ENCODE data around the gene BCAS3.

BCAS3 gene

GRCh38 chr17:60676758-60677307, 818 bp upstream of the BCAS3 start:
- no peak overlapping the region for H3K9ac ChIP-seq (ENCODE audit: low read length)
- no peaks in the 10 kb centered on the region for H3K36me3 ChIP-seq (replicated peaks; ENCODE audit: low read depth, low read length)
- H4K20me1 ChIP-seq (ENCODE audit: insufficient read depth, low read length) = no peaks in the 10 kb centered on the region
- no peak for TF ChIP-seq EZH2phosphoT487 (IDR thresholded peaks at IDR 0.05; ENCODE audit: low read depth)
- TF ChIP-seq CTCF (IDR thresholded peaks at IDR 0.05; ENCODE audit: low read depth, low read length) = no peak
- H3K9me3 ChIP-seq (ENCODE audit: insufficient read depth, low read length) = no peaks in the 10 kb centered on the region
- H3K27me3 ChIP-seq (ENCODE audit: low read depth, low read length) = no peaks in the 10 kb centered on the region; the same call in 1 of the 2 replicates
- H3K4me1 ChIP-seq (ENCODE audit: low read length) = peaks cover 6% of the 10 kb centered on the region
- peak overlapping the region; percentile 56 for H2AFZ ChIP-seq (ENCODE audit: low read depth, low read length)
- H3K4me2 ChIP-seq (ENCODE audit: low read length) = peak overlapping the region; percentile 79
- H3K79me2 ChIP-seq (ENCODE audit: low read length) = no peaks in the 10 kb centered on the region
- H3K4me3 ChIP-seq (ENCODE audit: low read length) = peak overlapping the region; percentile 82
- H3K27ac ChIP-seq (ENCODE audit: low read length) = no peak overlapping the region

DNA sequence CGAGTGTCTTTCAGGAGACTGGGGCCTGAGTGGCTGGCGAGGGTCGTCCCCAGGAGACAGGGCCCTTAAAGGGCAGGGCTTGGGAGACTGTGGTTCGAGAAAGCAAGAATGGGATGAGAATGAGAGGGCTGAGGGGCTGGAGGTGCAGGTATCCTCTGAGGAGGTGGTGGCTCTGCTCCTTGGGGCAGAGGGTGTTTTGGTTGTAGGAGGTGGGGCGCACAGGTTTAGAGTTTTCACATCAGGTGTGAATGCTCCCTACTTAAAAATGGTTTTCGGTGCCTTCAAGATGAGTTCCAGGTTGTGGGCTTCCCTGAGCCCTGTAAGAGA, 430 bp downstream of the BCAS3 start:
- H3K27ac ChIP-seq (ENCODE audit: low read length) = no peak overlapping the region
- H3K9ac ChIP-seq (ENCODE audit: low read length) = peak overlapping the region; percentile 70
- no peaks in the 10 kb centered on the region for H4K20me1 ChIP-seq (ENCODE audit: insufficient read depth, low read length)
- peaks cover 6% of the 10 kb centered on the region for H3K4me1 ChIP-seq (ENCODE audit: low read length)
- H3K4me3 ChIP-seq (ENCODE audit: low read length) = peak overlapping the region; percentile 82
- H3K27me3 ChIP-seq (ENCODE audit: low read depth, low read length) = no peaks in the 10 kb centered on the region; the same call in 1 of the 2 replicates
- peak overlapping the region; percentile 98 for H2AFZ ChIP-seq (ENCODE audit: low read depth, low read length)
- H3K36me3 ChIP-seq (replicated peaks; ENCODE audit: low read depth, low read length) = no peaks in the 10 kb centered on the region
- H3K9me3 ChIP-seq (ENCODE audit: insufficient read depth, low read length) = no peaks in the 10 kb centered on the region
- peak overlapping the region; percentile 94 for H3K4me2 ChIP-seq (ENCODE audit: low read length)
- no peak for TF ChIP-seq EZH2phosphoT487 (IDR thresholded peaks at IDR 0.05; ENCODE audit: low read depth)
- no peak for TF ChIP-seq CTCF (IDR thresholded peaks at IDR 0.05; ENCODE audit: low read depth, low read length)
- no peaks in the 10 kb centered on the region for H3K79me2 ChIP-seq (ENCODE audit: low read length)

GRCh38 chr17:60679287-60679686, 1.6 kb downstream of the BCAS3 start:
- no peaks in the 10 kb centered on the region for H3K9me3 ChIP-seq (ENCODE audit: insufficient read depth, low read length)
- H3K27me3 ChIP-seq (ENCODE audit: low read depth, low read length) = no peaks in the 10 kb centered on the region; the same call in 1 of the 2 replicates
- no peaks in the 10 kb centered on the region for H3K36me3 ChIP-seq (replicated peaks; ENCODE audit: low read depth, low read length)
- H4K20me1 ChIP-seq (ENCODE audit: insufficient read depth, low read length) = no peaks in the 10 kb centered on the region
- H2AFZ ChIP-seq (ENCODE audit: low read depth, low read length) = no peak overlapping the region
- no peaks in the 10 kb centered on the region for H3K79me2 ChIP-seq (ENCODE audit: low read length)
- no peak overlapping the region for H3K4me2 ChIP-seq (ENCODE audit: low read length)
- TF ChIP-seq EZH2phosphoT487 (IDR thresholded peaks at IDR 0.05; ENCODE audit: low read depth) (no peak), CTCF (IDR thresholded peaks at IDR 0.05; ENCODE audit: low read depth, low read length) (no peak)
- H3K4me1 ChIP-seq (ENCODE audit: low read length) = peaks cover 6% of the 10 kb centered on the region
- H3K9ac ChIP-seq (ENCODE audit: low read length) = no peak overlapping the region
- no peak overlapping the region for H3K4me3 ChIP-seq (ENCODE audit: low read length)
- H3K27ac ChIP-seq (ENCODE audit: low read length) = no peak overlapping the region

GRCh38 chr17:60680754-60681153, 3.1 kb downstream of the BCAS3 start:
- Histone ChIP-seq H3K27ac (ENCODE audit: low read length) (no peak overlapping the region), H3K9me3 (ENCODE audit: insufficient read depth, low read length) (no peaks in the 10 kb centered on the region), H3K27me3 (ENCODE audit: low read depth, low read length) (no peaks in the 10 kb centered on the region; the same call in 1 of the 2 replicates), H4K20me1 (ENCODE audit: insufficient read depth, low read length) (no peaks in the 10 kb centered on the region), H3K79me2 (ENCODE audit: low read length) (no peaks in the 10 kb centered on the region), H3K36me3 (replicated peaks; ENCODE audit: low read depth, low read length) (no peaks in the 10 kb centered on the region), H3K4me2 (ENCODE audit: low read length) (no peak overlapping the region), H3K9ac (ENCODE audit: low read length) (no peak overlapping the region), H3K4me1 (ENCODE audit: low read length) (peaks cover 6% of the 10 kb centered on the region), H2AFZ (ENCODE audit: low read depth, low read length) (no peak overlapping the region), H3K4me3 (ENCODE audit: low read length) (no peak overlapping the region)
- TF ChIP-seq EZH2phosphoT487 (IDR thresholded peaks at IDR 0.05; ENCODE audit: low read depth) (no peak), CTCF (IDR thresholded peaks at IDR 0.05; ENCODE audit: low read depth, low read length) (no peak)

All from OCI-LY3 (cell line).